ENCODE data around the gene PHB1.

The PHB1 gene

GRCh38 chr17:49359990-49360795 lies 54.5 kb downstream of the PHB1 start:
- peak overlapping the region; percentile 79 for H3K4me3 ChIP-seq (ENCODE audit: low read depth, low read length)
- TF ChIP-seq CTCF (IDR thresholded peaks at IDR 0.05; ENCODE audit: borderline replicate concordance, insufficient read depth, low read depth, low read length) = no peak

GRCh38 chr17:49358641-49359247 lies 55.9 kb downstream of the PHB1 start:
- no peak overlapping the region for H3K4me3 ChIP-seq (ENCODE audit: low read depth, low read length)

GRCh38 chr17:49357516-49357915 lies 57.2 kb downstream of the PHB1 start:
- H3K4me3 ChIP-seq (ENCODE audit: low read depth, low read length) = no peak overlapping the region
- TF ChIP-seq CTCF (IDR thresholded peaks at IDR 0.05; ENCODE audit: borderline replicate concordance, insufficient read depth, low read depth, low read length) = no peak

More at GRCh38 chr17:49358641-49359247, 55.9 kb downstream of the PHB1 start:
- TF ChIP-seq CTCF (IDR thresholded peaks at IDR 0.05; ENCODE audit: borderline replicate concordance, insufficient read depth, low read depth, low read length) = no peak

GRCh38 chr17:49356320-49356719 lies 58.4 kb downstream of the PHB1 start:
- no peak overlapping the region for H3K4me3 ChIP-seq (ENCODE audit: low read depth, low read length)
- no peak for TF ChIP-seq CTCF (IDR thresholded peaks at IDR 0.05; ENCODE audit: borderline replicate concordance, insufficient read depth, low read depth, low read length)

Measured in GM12875 (cell line).